Fibroblast of pulmonary artery (primary cell): ENCODE data around the gene SLX4.
A peak's percentile ranks its signal among the peaks of the same experiment; 100 is the strongest.
"Not testable (repeated sequence)": the region's sequence is repeated elsewhere in the genome, so short reads cannot be mapped to it uniquely, and the experiment has no call there.

Source experiments
- DNase-seq: peaks from one replicate; pipeline ENCODE4 v3.0.0-alpha.2; 2010; ENCODE audit warnings: low read depth
- H3K4me3 ChIP-seq: replicated peaks from 2 replicates; pipeline ENCODE4 v1.5.1; 2011; ENCODE audit warnings: low read depth, mild to moderate bottlenecking, control low read depth, low read length, moderate library complexity
- TF ChIP-seq, protein P1 (sequence below): IDR thresholded peaks from 2 replicates; pipeline ENCODE4 v1.5.1; 2011; ENCODE audit warnings: mild to moderate bottlenecking, control low read depth, low read length, inconsistent platforms; ENCODE audit errors: missing control alignments

SLX4 gene, protein sequence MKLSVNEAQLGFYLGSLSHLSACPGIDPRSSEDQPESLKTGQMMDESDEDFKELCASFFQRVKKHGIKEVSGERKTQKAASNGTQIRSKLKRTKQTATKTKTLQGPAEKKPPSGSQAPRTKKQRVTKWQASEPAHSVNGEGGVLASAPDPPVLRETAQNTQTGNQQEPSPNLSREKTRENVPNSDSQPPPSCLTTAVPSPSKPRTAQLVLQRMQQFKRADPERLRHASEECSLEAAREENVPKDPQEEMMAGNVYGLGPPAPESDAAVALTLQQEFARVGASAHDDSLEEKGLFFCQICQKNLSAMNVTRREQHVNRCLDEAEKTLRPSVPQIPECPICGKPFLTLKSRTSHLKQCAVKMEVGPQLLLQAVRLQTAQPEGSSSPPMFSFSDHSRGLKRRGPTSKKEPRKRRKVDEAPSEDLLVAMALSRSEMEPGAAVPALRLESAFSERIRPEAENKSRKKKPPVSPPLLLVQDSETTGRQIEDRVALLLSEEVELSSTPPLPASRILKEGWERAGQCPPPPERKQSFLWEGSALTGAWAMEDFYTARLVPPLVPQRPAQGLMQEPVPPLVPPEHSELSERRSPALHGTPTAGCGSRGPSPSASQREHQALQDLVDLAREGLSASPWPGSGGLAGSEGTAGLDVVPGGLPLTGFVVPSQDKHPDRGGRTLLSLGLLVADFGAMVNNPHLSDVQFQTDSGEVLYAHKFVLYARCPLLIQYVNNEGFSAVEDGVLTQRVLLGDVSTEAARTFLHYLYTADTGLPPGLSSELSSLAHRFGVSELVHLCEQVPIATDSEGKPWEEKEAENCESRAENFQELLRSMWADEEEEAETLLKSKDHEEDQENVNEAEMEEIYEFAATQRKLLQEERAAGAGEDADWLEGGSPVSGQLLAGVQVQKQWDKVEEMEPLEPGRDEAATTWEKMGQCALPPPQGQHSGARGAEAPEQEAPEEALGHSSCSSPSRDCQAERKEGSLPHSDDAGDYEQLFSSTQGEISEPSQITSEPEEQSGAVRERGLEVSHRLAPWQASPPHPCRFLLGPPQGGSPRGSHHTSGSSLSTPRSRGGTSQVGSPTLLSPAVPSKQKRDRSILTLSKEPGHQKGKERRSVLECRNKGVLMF (N-terminal part only)

DNA sequence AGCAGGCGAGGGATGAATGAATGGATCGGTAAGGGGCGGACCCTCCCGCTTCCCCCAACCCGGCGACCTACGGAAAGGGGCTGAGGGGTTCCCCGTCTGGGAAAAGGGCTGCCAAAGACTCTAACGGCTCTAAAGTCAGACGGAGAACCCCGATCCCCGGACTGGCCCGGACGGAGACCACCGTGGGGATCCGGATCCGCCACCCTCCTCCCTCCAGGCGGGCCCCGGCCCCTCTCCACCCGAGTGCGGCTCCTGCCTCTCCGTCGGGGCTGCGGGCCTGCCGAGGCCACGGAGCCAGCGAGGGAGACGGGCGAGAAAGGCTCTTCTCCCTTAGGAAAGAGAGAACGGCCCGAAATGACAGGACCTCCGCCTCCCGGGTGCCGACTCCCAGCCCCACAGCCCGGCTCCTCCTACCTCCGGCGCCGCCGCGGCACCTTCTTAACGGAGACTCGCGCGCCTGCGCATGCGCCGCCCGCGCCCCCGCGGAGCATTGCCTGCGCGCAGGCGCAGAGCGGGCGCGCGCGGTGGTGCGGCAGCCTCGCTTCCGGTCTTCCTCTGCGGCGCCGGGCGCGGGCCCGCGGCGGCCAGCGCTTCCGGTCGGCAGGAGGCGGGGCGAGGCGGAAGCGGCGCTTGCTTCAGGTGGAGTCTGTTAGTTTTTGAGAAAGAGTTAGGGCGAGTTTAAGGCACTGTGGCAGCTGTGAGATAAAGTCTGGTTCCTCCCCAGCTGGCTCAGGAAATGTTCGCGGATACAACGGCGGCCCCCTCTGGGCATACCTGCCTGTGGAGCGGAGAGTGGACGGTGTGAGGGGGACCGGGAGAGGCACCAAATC, at the start of gene SLX4:
TSS of gene SLX4 (minus strand) at position 461 of the 830 bp plus-strand sequence. CDS start 2,642 bp downstream, outside the sequence.
- TF ChIP-seq, protein P1, sequence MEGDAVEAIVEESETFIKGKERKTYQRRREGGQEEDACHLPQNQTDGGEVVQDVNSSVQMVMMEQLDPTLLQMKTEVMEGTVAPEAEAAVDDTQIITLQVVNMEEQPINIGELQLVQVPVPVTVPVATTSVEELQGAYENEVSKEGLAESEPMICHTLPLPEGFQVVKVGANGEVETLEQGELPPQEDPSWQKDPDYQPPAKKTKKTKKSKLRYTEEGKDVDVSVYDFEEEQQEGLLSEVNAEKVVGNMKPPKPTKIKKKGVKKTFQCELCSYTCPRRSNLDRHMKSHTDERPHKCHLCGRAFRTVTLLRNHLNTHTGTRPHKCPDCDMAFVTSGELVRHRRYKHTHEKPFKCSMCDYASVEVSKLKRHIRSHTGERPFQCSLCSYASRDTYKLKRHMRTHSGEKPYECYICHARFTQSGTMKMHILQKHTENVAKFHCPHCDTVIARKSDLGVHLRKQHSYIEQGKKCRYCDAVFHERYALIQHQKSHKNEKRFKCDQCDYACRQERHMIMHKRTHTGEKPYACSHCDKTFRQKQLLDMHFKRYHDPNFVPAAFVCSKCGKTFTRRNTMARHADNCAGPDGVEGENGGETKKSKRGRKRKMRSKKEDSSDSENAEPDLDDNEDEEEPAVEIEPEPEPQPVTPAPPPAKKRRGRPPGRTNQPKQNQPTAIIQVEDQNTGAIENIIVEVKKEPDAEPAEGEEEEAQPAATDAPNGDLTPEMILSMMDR, result no peak
- peak within 1 kb of the TSS; percentile 94 for H3K4me3 ChIP-seq
- DNase-seq, result peak; percentile 91

DNA sequence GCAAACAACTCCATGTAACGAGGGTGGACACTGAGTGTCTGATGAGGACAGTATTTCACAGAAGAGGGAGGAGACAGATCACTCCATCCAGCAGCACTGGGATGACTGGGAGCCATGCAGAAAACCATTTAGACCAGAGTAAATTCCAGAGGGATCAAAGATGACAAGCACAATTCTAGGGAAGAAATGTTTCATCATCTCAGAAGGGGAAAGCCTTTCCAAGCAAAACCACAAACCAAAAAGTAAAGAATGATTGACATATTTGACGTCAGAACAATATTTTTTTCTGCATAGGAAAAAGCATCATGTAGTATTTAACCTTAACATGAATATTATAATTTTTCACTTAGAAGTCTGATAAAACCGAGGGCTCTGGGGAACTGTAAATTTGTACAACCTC, 47.8 kb upstream of the SLX4 start:
- peak; percentile 21 for DNase-seq
- no peak overlapping the region for H3K4me3 ChIP-seq

DNA sequence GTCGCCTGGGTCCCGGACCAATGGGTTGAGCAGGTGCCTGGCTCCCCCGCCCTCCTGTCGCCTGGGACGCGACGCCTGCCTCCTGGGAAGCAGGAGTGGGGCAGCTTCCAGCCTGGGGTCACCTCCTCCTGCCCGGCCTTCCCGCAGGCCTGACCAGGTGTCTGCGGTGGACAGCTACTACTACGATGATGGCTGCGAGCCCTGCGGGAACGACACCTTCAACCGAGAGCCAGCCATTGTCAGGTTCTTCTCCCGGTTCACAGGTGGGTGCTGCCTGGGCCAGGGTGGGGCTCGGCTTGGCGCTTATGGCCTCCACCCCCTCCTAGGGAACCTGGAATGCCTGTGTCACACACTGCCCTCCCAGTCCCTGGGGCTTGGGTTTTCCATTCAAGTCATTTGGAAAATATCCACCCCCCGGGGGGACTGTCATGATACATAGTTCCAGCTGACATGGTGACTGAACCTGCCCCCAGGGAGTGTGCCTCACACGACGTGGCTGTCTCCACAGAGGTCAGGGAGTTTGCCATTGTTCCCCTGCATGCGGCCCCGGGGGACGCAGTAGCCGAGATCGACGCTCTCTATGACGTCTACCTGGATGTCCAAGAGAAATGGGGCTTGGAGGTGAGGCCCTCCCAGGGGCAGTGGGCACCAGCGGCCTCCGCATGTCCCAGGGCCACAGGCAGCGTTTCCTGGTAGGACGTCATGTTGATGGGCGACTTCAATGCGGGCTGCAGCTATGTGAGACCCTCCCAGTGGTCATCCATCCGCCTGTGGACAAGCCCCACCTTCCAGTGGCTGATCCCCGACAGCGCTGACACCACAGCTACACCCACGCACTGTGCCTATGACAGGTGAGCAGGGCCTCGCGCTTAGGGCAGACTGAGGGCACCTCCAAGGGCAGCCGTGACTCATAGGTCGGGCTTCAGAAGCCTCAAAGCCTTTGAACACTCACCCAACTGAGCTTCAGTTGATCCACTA, 45.4 kb upstream of the SLX4 start:
- H3K4me3 ChIP-seq, result no peak overlapping the region
- no peak for DNase-seq
- TF ChIP-seq, protein P1, result no peak

More for the DNA sequence above, 47.8 kb upstream of the SLX4 start:
- TF ChIP-seq, protein P1, result no peak

DNA sequence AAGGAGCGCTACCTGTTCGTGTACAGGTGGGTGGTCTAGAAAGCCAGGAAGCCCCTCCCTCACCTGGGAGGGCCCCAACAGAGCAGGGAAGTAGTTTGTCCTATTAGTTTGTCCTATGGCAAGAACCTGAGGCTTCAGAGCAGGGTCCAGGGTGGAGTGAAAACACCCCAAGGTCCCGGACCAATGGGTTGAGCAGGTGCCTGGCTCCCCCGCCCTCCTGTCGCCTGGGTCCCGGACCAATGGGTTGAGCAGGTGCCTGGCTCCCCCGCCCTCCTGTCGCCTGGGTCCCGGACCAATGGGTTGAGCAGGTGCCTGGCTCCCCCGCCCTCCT, 44.7 kb upstream of the SLX4 start:
- not testable (repeated sequence) for DNase-seq, H3K4me3 ChIP-seq

DNA sequence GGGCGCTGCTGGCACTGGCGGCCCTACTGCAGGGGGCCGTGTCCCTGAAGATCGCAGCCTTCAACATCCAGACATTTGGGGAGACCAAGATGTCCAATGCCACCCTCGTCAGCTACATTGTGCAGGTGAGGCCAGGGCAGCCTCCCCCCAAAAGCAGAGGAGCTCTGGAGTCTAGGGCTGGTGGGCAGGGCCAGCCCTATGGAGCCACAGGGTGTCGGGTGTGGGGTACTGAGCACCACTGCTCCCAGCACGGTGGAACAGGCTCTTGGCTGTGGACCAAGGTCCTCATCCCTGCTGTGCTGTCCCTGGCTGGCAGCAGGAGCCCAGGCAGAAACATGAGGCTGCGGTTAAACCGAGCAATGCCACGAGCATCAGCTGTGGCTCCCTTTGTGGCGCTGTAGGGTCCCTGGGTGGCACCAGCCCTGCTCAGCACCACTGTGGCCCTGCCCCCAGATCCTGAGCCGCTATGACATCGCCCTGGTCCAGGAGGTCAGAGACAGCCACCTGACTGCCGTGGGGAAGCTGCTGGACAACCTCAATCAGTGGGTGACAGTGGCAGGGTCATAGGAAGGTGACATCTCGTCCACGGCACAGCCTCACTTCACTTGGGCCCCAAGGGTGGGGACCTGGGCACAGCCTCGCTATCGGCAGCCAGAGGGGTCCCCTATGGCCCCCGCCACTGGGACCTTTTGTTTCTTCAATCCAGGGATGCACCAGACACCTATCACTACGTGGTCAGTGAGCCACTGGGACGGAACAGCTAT, 44.2 kb upstream of the SLX4 start:
- TF ChIP-seq, protein P1, result no peak
- H3K4me3 ChIP-seq, result no peak overlapping the region

DNA sequence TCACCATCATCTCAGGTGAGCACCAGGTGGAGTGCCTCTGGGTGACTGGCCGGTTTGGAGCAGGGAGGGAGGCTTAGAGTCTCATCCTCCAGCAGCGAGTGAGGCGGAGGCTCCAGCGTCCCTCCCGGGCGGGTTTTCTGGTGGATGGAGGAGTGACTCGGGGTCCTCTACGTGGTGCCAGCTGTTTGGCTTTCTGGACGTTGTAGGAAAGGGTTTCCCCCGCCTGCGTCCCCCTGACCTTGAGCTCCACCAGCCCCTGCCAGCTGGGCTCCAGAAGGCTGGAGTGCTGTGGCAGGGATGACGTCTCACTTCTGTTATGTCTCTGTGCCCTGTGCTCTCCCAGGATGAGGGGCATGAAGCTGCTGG, 43.6 kb upstream of the SLX4 start:
- no peak for DNase-seq
- H3K4me3 ChIP-seq, result no peak overlapping the region
- TF ChIP-seq, protein P1, result no peak

More for the DNA sequence above, 44.2 kb upstream of the SLX4 start:
- DNase-seq, result no peak
